AG09319 (cell line): ENCODE measurements around the gene DRD3.

Source experiments
- DNase-seq: peaks from one replicate; pipeline ENCODE4 v3.0.0-alpha.2; 2010; ENCODE audit warnings: low read depth; ENCODE audit errors: extremely low read depth
- TF ChIP-seq, protein P1 (sequence below): IDR thresholded peaks from 2 replicates; pipeline ENCODE4 v1.5.1; 2011; ENCODE audit warnings: low read depth, mild to moderate bottlenecking, inconsistent platforms, low read length, moderate library complexity

Gene DRD3

DNA sequence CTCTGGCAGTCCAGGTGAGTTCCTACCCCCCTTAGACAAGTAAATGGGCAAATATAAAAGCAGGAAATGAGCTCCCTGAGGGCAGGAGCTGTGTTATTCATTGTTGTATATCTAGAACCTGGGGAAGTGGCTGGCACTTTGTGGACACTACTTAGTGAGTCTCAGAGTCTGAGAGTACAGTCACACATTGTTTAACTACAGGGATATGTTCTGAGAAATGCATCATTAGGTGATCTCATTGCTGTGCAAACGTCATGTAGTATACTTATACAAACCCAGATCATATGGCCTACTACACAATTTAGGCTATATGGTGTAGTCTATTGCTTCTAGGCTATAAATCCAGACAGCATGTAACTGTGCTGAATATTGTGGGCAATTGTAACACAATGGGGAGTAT, 52.4 kb downstream of the DRD3 start:
- TF ChIP-seq, protein P1, sequence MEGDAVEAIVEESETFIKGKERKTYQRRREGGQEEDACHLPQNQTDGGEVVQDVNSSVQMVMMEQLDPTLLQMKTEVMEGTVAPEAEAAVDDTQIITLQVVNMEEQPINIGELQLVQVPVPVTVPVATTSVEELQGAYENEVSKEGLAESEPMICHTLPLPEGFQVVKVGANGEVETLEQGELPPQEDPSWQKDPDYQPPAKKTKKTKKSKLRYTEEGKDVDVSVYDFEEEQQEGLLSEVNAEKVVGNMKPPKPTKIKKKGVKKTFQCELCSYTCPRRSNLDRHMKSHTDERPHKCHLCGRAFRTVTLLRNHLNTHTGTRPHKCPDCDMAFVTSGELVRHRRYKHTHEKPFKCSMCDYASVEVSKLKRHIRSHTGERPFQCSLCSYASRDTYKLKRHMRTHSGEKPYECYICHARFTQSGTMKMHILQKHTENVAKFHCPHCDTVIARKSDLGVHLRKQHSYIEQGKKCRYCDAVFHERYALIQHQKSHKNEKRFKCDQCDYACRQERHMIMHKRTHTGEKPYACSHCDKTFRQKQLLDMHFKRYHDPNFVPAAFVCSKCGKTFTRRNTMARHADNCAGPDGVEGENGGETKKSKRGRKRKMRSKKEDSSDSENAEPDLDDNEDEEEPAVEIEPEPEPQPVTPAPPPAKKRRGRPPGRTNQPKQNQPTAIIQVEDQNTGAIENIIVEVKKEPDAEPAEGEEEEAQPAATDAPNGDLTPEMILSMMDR: no peak
- DNase-seq: no peak

DNA sequence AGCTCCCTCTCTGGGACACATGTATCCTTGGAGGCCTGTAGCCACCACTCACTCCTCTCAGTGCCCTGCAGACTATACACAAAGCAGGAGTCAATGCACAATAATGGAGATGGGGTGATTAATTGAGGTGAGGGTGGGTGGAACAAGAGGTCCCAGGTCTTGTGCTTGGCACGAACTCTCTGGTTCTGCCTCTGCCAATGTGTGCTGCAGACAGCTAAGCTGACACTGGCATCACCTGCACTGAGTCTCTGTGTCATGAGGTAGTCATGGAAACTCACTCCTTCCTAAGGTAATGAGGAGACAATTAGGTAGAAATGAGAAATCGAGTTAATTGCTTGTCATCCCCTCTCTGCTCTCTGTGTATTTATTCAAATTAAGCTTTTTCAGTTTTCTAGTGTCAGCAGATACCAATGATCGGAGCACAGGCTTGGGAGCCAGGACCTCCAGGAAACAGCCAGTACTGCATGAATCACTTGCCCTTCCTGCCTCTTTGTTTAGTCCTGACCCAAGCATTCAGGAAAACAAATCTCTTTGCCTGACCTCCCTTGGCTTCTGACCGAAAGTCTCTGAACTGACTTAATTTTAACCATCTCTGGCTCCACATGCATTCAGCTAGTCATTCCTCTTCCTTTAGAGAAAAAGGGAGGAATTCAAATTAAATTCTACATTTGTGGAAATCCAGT, 56.7 kb downstream of the DRD3 start:
- peak; percentile 12 for DNase-seq
- TF ChIP-seq, protein P1: no peak

DNA sequence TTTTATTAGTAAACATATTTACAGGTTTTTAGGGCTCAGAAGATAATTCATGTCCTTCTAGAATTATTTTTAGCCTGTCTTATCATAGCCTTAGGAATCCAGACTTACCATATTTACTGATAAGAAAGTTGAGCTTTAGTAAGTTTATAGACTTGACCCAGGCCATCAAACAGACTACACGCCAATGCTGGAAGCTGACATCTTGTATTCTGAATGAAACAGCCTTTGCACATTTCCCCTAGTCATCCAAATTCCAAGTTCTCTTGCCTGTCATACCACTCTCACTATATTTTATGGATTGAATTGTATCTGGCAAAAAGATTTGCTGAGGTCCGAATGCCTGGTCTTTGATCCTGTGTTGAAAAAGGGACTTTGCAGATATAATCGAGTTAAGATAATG, 58.6 kb downstream of the DRD3 start:
- TF ChIP-seq, protein P1: no peak
- no peak for DNase-seq

DNA sequence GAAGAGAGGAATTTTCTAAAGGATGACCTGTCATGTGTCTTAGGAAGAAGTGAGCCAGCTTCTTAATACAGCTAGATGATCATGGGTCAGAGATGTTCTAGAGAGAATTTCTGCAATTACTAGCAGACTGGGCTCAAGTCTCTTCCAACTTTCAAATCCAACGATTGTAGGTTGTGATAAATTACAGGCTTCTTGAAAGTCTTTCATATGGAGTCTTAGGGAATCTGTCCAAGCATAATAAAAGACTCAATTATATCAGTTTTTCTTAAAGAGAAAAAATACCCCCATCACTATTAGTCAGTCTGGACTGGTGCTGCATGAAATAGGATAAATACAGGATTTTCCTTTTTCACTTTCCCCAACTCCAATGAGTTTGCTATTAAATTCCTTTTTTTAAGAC, 59.1 kb downstream of the DRD3 start:
- no peak for DNase-seq
- TF ChIP-seq, protein P1: no peak

DNA sequence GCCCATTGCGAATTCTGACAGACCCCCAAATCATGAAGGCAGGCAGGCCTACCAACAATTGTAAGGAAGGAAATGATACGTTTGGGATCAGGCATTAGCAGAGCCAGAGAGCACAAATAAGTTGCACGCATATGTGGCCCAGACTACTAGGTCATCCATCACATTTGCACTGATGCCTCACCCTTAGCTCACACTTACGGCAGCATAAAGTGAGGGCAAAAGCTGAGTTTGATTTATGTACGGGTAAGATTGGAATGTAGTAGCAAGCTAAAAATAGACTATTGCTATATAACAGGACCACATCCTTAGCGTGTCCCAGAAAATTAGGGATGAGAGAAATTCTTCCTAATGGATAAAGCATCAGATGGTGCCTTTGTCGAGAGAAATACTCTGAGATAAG, 63.7 kb downstream of the DRD3 start:
- DNase-seq: no peak
- TF ChIP-seq, protein P1: no peak

DNA sequence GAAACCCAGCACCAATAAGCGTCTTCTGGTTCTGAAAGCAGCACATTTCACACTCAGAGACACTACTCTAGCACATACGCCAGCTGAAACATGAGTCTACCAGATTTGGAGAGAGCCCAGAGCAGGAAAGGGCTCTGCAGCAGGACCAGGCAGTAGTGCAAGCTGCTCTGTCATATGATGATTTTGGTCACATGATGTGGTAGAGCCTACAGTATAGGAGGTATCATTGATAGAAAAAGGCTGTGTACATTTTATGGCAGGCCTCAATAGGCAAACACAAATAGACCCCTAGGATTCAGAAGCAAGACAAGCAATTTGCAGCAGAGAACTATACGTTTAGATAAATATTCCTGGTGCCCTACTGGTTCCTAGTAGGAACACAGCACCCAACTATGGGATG, 64.1 kb downstream of the DRD3 start:
- no peak for DNase-seq
- TF ChIP-seq, protein P1: no peak

DNA sequence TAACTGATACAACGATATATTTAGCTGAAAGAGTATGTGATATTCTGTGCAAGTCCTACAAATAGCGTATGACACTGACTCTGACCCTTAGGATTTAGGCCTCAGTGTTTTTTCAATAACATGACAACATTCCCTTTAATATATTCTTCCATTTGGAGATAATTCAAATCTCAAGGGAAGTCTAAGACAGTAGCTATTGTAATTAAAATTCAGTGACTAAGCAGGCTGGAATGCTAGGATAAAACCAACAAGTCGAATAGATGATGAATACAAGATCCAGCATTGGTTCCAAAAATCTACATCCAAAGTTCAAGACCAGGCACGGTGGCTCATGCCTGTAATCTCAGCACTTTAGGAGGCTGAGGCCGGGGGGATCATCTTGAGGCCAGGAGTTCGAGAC, 66.2 kb downstream of the DRD3 start:
- no peak for DNase-seq
- TF ChIP-seq, protein P1: no peak
